H9 (cell line): ENCODE measurements around the gene MTA2. TPM values are rescaled to one million over a fixed set of nuclear protein-coding genes. Genes with fewer than 3 reads are reported as not detected.

Experiments
- DNase-seq: peaks from one replicate; pipeline ENCODE4 v3.0.0-alpha.2; 2017
- H2AFZ ChIP-seq: one replicate; pipeline ENCODE4 v1.6.1; 2013; ENCODE audit warnings: mild to moderate bottlenecking, low read length, control low read depth, moderate library complexity
- H2AK5ac ChIP-seq: 2 replicates; pipeline ENCODE4 v1.6.1; 2013; ENCODE audit warnings: low read length, control low read depth, mixed read lengths; ENCODE audit not compliant: insufficient read length
- H2BK120ac ChIP-seq: one replicate; pipeline ENCODE4 v1.6.1; 2013; ENCODE audit warnings: low read depth, mild to moderate bottlenecking, low read length, control low read depth, inconsistent platforms; ENCODE audit not compliant: poor library complexity, severe bottlenecking
- H2BK12ac ChIP-seq: 2 replicates; pipeline ENCODE4 v1.6.1; 2013; ENCODE audit warnings: low read length, control low read depth, mixed read lengths, low read depth; ENCODE audit not compliant: insufficient read length
- H2BK15ac ChIP-seq: 2 replicates; pipeline ENCODE4 v1.6.1; 2013; ENCODE audit warnings: low read depth, low read length, control low read depth
- H2BK20ac ChIP-seq: one replicate; pipeline ENCODE4 v1.6.1; 2013; ENCODE audit warnings: low read depth, mild to moderate bottlenecking, low read length, control low read depth, inconsistent platforms; ENCODE audit not compliant: poor library complexity, severe bottlenecking
- H2BK5ac ChIP-seq: 2 replicates; pipeline ENCODE4 v1.6.1; 2013; ENCODE audit warnings: low read length, control low read depth, mixed read lengths; ENCODE audit not compliant: insufficient read length
- H3K14ac ChIP-seq: 2 replicates; pipeline ENCODE4 v1.6.1; 2013; ENCODE audit warnings: low read length, control low read depth; ENCODE audit not compliant: insufficient read depth
- H3K18ac ChIP-seq: 2 replicates; pipeline ENCODE4 v1.6.1; 2013; ENCODE audit warnings: low read depth, mild to moderate bottlenecking, mixed read lengths, low read length, control low read depth; ENCODE audit not compliant: insufficient read length
- H3K23ac ChIP-seq: 2 replicates; pipeline ENCODE4 v1.6.1; 2013; ENCODE audit warnings: low read length, control low read depth, mixed read lengths, low read depth; ENCODE audit not compliant: insufficient read length
- H3K23me2 ChIP-seq: 2 replicates; pipeline ENCODE4 v1.6.1; 2013; ENCODE audit warnings: low read depth, mild to moderate bottlenecking, mixed read lengths, low read length, control low read depth; ENCODE audit not compliant: insufficient read length, poor library complexity, severe bottlenecking
- H3K27ac ChIP-seq: 2 replicates; pipeline ENCODE4 v1.5.1; 2013; ENCODE audit warnings: low read length, control low read depth, mixed read lengths, low read depth; ENCODE audit not compliant: insufficient read length
- H3K27me3 ChIP-seq: 2 replicates; pipeline ENCODE4 v1.6.1; 2013; ENCODE audit warnings: low read length, control low read depth, inconsistent platforms; ENCODE audit not compliant: insufficient read depth
- H3K4ac ChIP-seq: 2 replicates; pipeline ENCODE4 v1.6.1; 2013; ENCODE audit warnings: low read depth, mild to moderate bottlenecking, control low read depth, inconsistent platforms, low read length, moderate library complexity
- H3K4me1 ChIP-seq: 2 replicates; pipeline ENCODE4 v1.6.1; 2013; ENCODE audit warnings: low read length, control low read depth, inconsistent platforms; ENCODE audit not compliant: insufficient read depth
- H3K4me2 ChIP-seq: 2 replicates; pipeline ENCODE4 v1.6.1; 2013; ENCODE audit warnings: low read length, control low read depth, mixed read lengths; ENCODE audit not compliant: insufficient read length, insufficient read depth
- H3K56ac ChIP-seq: 2 replicates; pipeline ENCODE4 v1.6.1; 2013; ENCODE audit warnings: low read depth, mild to moderate bottlenecking, mixed read lengths, low read length, control low read depth; ENCODE audit not compliant: insufficient read length
- H3K79me1 ChIP-seq: 2 replicates; pipeline ENCODE4 v1.6.1; 2013; ENCODE audit warnings: low read depth, mild to moderate bottlenecking, moderate library complexity, low read length, control low read depth, inconsistent platforms; ENCODE audit not compliant: insufficient read depth, poor library complexity, severe bottlenecking
- H3K79me2 ChIP-seq: 2 replicates; pipeline ENCODE4 v1.6.1; 2013; ENCODE audit warnings: low read length, control low read depth, inconsistent platforms; ENCODE audit not compliant: insufficient read depth
- H3K9ac ChIP-seq: 2 replicates; pipeline ENCODE4 v1.6.1; 2013; ENCODE audit warnings: low read length, control low read depth, mixed read lengths; ENCODE audit not compliant: insufficient read length; ENCODE audit errors: extremely low read depth
- H3K9me3 ChIP-seq: one replicate; pipeline ENCODE4 v1.6.1; 2013; ENCODE audit warnings: low read depth, low read length, inconsistent platforms; ENCODE audit not compliant: control insufficient read depth
- H3T11ph ChIP-seq: one replicate; pipeline ENCODE4 v1.6.1; 2013; ENCODE audit warnings: mild to moderate bottlenecking, low read length, control low read depth, inconsistent platforms
- H4K20me1 ChIP-seq: one replicate; pipeline ENCODE4 v1.6.1; 2013; ENCODE audit not compliant: control insufficient read depth, insufficient read length, insufficient read depth
- H4K5ac ChIP-seq: 2 replicates; pipeline ENCODE4 v1.6.1; 2013; ENCODE audit warnings: low read depth, mild to moderate bottlenecking, mixed read lengths, low read length, control low read depth; ENCODE audit not compliant: insufficient read length
- H4K8ac ChIP-seq: replicated peaks from 2 replicates; pipeline ENCODE4 v1.6.1; 2013; ENCODE audit warnings: low read length, control low read depth, mixed read lengths, low read depth; ENCODE audit not compliant: insufficient read length
- H4K91ac ChIP-seq: 2 replicates; pipeline ENCODE4 v1.6.1; 2013; ENCODE audit warnings: low read depth, mild to moderate bottlenecking, moderate library complexity, mixed read lengths, low read length, control low read depth; ENCODE audit not compliant: insufficient read length
- H3K27ac Mint-ChIP-seq, 3 experiments: 2 replicates in 2 of 3; 3 replicates in 1 of 3; pipeline ENCODE4 v1.8.0; 2020 to 2021; ENCODE audit warnings: mixed read lengths in 3 of 3, mild to moderate bottlenecking in 1 of 3, moderate library complexity in 1 of 3
- H3K27me3 Mint-ChIP-seq: 2 replicates; pipeline ENCODE4 v1.8.0; 2021; ENCODE audit warnings: low read depth, mild to moderate bottlenecking, moderate library complexity, mixed read lengths
- H3K36me3 Mint-ChIP-seq, 3 experiments: 2 replicates in 2 of 3; 3 replicates in 1 of 3; pipeline ENCODE4 v1.8.0; 2020 to 2021; ENCODE audit warnings: low read depth in 3 of 3, mixed read lengths in 3 of 3; ENCODE audit not compliant: insufficient read depth in 1 of 3
- H3K4me1 Mint-ChIP-seq, 2 experiments: 2 replicates each; pipeline ENCODE4 v1.8.0; 2020; ENCODE audit warnings: mixed read lengths in 2 of 2
- H3K4me3 Mint-ChIP-seq, 2 experiments: 2 replicates in 1 of 2; 3 replicates in 1 of 2; pipeline ENCODE4 v1.8.0; 2020 to 2021; ENCODE audit warnings: mild to moderate bottlenecking in 2 of 2, mixed read lengths in 2 of 2, moderate library complexity in 1 of 2
- H3K9me3 Mint-ChIP-seq, 2 experiments: 2 replicates in 1 of 2; 3 replicates in 1 of 2; pipeline ENCODE4 v1.8.0; 2020; ENCODE audit warnings: mild to moderate bottlenecking in 2 of 2, mixed read lengths in 2 of 2, moderate library complexity in 1 of 2
- CTCF ChIP-seq: fragments of 200-600 bp; sonication (generic); conservative IDR thresholded peaks from 3 replicates; pipeline ENCODE4 v1.8.0; 2021; ENCODE audit warnings: antibody characterized with exemption, mild to moderate bottlenecking
- WGBS: extraction: QIAGEN DNeasy Blood & Tissue Kit; methylation state at CpG from one replicate; pipeline ENCODE4 v1.1.7; 2013; ENCODE audit warnings: missing lambda C conversion rate, low lambda C conversion rate, mixed read lengths; ENCODE audit not compliant: insufficient read length; ENCODE audit errors: extremely low coverage; 5-methylcytosine and 5-hydroxymethylcytosine counted together
- total RNA-seq: library from RNA; stranded (reverse); gene quantifications from 2 replicates; pipeline ENCODE4 v1.2.1, GENCODE V29; 2021

Gene MTA2
- total RNA-seq, 1 experiment from 2014 or later = 143 TPM

- Histone ChIP-seq H3K9ac (no peak overlapping the region), H3T11ph (no peak overlapping the region), H2AFZ (no peak overlapping the region), H2BK15ac (no peak overlapping the region), H2BK12ac (no peak overlapping the region), H3K23me2 (no peaks in the 10 kb centered on the region), H3K4me1 (peaks cover 16% of the 10 kb centered on the region; the same call in 1 of the 2 replicates), H2BK120ac (no peak overlapping the region), H4K91ac (no peak overlapping the region), H3K9me3 (no peaks in the 10 kb centered on the region), H3K18ac (no peak overlapping the region), H2BK5ac (no peak overlapping the region), H4K20me1 (peaks cover 2% of the 10 kb centered on the region), H3K4ac (no peak overlapping the region), H3K14ac (no peak overlapping the region), H3K23ac (no peak overlapping the region), H3K27me3 (no peaks in the 10 kb centered on the region), H3K56ac (no peak overlapping the region), H4K5ac (no peak overlapping the region), H3K79me2 (no peaks in the 10 kb centered on the region), H3K79me1 (no peaks in the 10 kb centered on the region), H2AK5ac (no peak overlapping the region), H2BK20ac (no peak overlapping the region), H3K4me2 (no peak overlapping the region), H3K27ac (no peak overlapping the region), H4K8ac (no peak overlapping the region)
- no peak for TF ChIP-seq CTCF
- H3K4me1 Mint-ChIP-seq = peaks cover 67 to 71% of the 10 kb centered on the region in 2 experiments
- H3K4me3 Mint-ChIP-seq = no peak overlapping the region
- H3K27me3 Mint-ChIP-seq = no peaks in the 10 kb centered on the region; the same call in 1 of the 2 replicates
- WGBS = no CpG with 5 or more reads among the region's 9 CpGs
- peaks cover 34 to 82% (median 49%) of the 10 kb centered on the region in 3 experiments for H3K36me3 Mint-ChIP-seq
- DNase-seq = no peak
- H3K27ac Mint-ChIP-seq = peak overlapping the region in 1 of 3 experiments; percentile 76; a peak in 2 of 7 replicates
- H3K9me3 Mint-ChIP-seq = no peaks in the 10 kb centered on the region; a peak in 1 of 5 replicates
Measured at GRCh38 chr11:62558669-62559068, 43.0 kb downstream of the MTA2 start.
